H9 (cell line): ENCODE measurements around the gene HAT1. TPM values are rescaled to one million over a fixed set of nuclear protein-coding genes. Genes with fewer than 3 reads are reported as not detected.

Experiments
- DNase-seq: peaks from one replicate; pipeline ENCODE4 v3.0.0-alpha.2; 2017
- H2AFZ ChIP-seq: one replicate; pipeline ENCODE4 v1.6.1; 2013; ENCODE audit warnings: mild to moderate bottlenecking, low read length, control low read depth, moderate library complexity
- H2AK5ac ChIP-seq: 2 replicates; pipeline ENCODE4 v1.6.1; 2013; ENCODE audit warnings: low read length, control low read depth, mixed read lengths; ENCODE audit not compliant: insufficient read length
- H2BK120ac ChIP-seq: one replicate; pipeline ENCODE4 v1.6.1; 2013; ENCODE audit warnings: low read depth, mild to moderate bottlenecking, low read length, control low read depth, inconsistent platforms; ENCODE audit not compliant: poor library complexity, severe bottlenecking
- H2BK12ac ChIP-seq: 2 replicates; pipeline ENCODE4 v1.6.1; 2013; ENCODE audit warnings: low read length, control low read depth, mixed read lengths, low read depth; ENCODE audit not compliant: insufficient read length
- H2BK15ac ChIP-seq: 2 replicates; pipeline ENCODE4 v1.6.1; 2013; ENCODE audit warnings: low read depth, low read length, control low read depth
- H2BK20ac ChIP-seq: one replicate; pipeline ENCODE4 v1.6.1; 2013; ENCODE audit warnings: low read depth, mild to moderate bottlenecking, low read length, control low read depth, inconsistent platforms; ENCODE audit not compliant: poor library complexity, severe bottlenecking
- H2BK5ac ChIP-seq: 2 replicates; pipeline ENCODE4 v1.6.1; 2013; ENCODE audit warnings: low read length, control low read depth, mixed read lengths; ENCODE audit not compliant: insufficient read length
- H3K14ac ChIP-seq: 2 replicates; pipeline ENCODE4 v1.6.1; 2013; ENCODE audit warnings: low read length, control low read depth; ENCODE audit not compliant: insufficient read depth
- H3K18ac ChIP-seq: 2 replicates; pipeline ENCODE4 v1.6.1; 2013; ENCODE audit warnings: low read depth, mild to moderate bottlenecking, mixed read lengths, low read length, control low read depth; ENCODE audit not compliant: insufficient read length
- H3K23ac ChIP-seq: 2 replicates; pipeline ENCODE4 v1.6.1; 2013; ENCODE audit warnings: low read length, control low read depth, mixed read lengths, low read depth; ENCODE audit not compliant: insufficient read length
- H3K23me2 ChIP-seq: 2 replicates; pipeline ENCODE4 v1.6.1; 2013; ENCODE audit warnings: low read depth, mild to moderate bottlenecking, mixed read lengths, low read length, control low read depth; ENCODE audit not compliant: insufficient read length, poor library complexity, severe bottlenecking
- H3K27ac ChIP-seq: 2 replicates; pipeline ENCODE4 v1.5.1; 2013; ENCODE audit warnings: low read length, control low read depth, mixed read lengths, low read depth; ENCODE audit not compliant: insufficient read length
- H3K27me3 ChIP-seq: 2 replicates; pipeline ENCODE4 v1.6.1; 2013; ENCODE audit warnings: low read length, control low read depth, inconsistent platforms; ENCODE audit not compliant: insufficient read depth
- H3K4ac ChIP-seq: 2 replicates; pipeline ENCODE4 v1.6.1; 2013; ENCODE audit warnings: low read depth, mild to moderate bottlenecking, control low read depth, inconsistent platforms, low read length, moderate library complexity
- H3K4me1 ChIP-seq: 2 replicates; pipeline ENCODE4 v1.6.1; 2013; ENCODE audit warnings: low read length, control low read depth, inconsistent platforms; ENCODE audit not compliant: insufficient read depth
- H3K4me2 ChIP-seq: 2 replicates; pipeline ENCODE4 v1.6.1; 2013; ENCODE audit warnings: low read length, control low read depth, mixed read lengths; ENCODE audit not compliant: insufficient read length, insufficient read depth
- H3K56ac ChIP-seq: 2 replicates; pipeline ENCODE4 v1.6.1; 2013; ENCODE audit warnings: low read depth, mild to moderate bottlenecking, mixed read lengths, low read length, control low read depth; ENCODE audit not compliant: insufficient read length
- H3K79me1 ChIP-seq: 2 replicates; pipeline ENCODE4 v1.6.1; 2013; ENCODE audit warnings: low read depth, mild to moderate bottlenecking, moderate library complexity, low read length, control low read depth, inconsistent platforms; ENCODE audit not compliant: insufficient read depth, poor library complexity, severe bottlenecking
- H3K79me2 ChIP-seq: 2 replicates; pipeline ENCODE4 v1.6.1; 2013; ENCODE audit warnings: low read length, control low read depth, inconsistent platforms; ENCODE audit not compliant: insufficient read depth
- H3K9ac ChIP-seq: 2 replicates; pipeline ENCODE4 v1.6.1; 2013; ENCODE audit warnings: low read length, control low read depth, mixed read lengths; ENCODE audit not compliant: insufficient read length; ENCODE audit errors: extremely low read depth
- H3K9me3 ChIP-seq: one replicate; pipeline ENCODE4 v1.6.1; 2013; ENCODE audit warnings: low read depth, low read length, inconsistent platforms; ENCODE audit not compliant: control insufficient read depth
- H3T11ph ChIP-seq: one replicate; pipeline ENCODE4 v1.6.1; 2013; ENCODE audit warnings: mild to moderate bottlenecking, low read length, control low read depth, inconsistent platforms
- H4K20me1 ChIP-seq: one replicate; pipeline ENCODE4 v1.6.1; 2013; ENCODE audit not compliant: control insufficient read depth, insufficient read length, insufficient read depth
- H4K5ac ChIP-seq: 2 replicates; pipeline ENCODE4 v1.6.1; 2013; ENCODE audit warnings: low read depth, mild to moderate bottlenecking, mixed read lengths, low read length, control low read depth; ENCODE audit not compliant: insufficient read length
- H4K8ac ChIP-seq: replicated peaks from 2 replicates; pipeline ENCODE4 v1.6.1; 2013; ENCODE audit warnings: low read length, control low read depth, mixed read lengths, low read depth; ENCODE audit not compliant: insufficient read length
- H4K91ac ChIP-seq: 2 replicates; pipeline ENCODE4 v1.6.1; 2013; ENCODE audit warnings: low read depth, mild to moderate bottlenecking, moderate library complexity, mixed read lengths, low read length, control low read depth; ENCODE audit not compliant: insufficient read length
- H3K27ac Mint-ChIP-seq, 3 experiments: 2 replicates in 2 of 3; 3 replicates in 1 of 3; pipeline ENCODE4 v1.8.0; 2020 to 2021; ENCODE audit warnings: mixed read lengths in 3 of 3, mild to moderate bottlenecking in 1 of 3, moderate library complexity in 1 of 3
- H3K27me3 Mint-ChIP-seq: 2 replicates; pipeline ENCODE4 v1.8.0; 2021; ENCODE audit warnings: low read depth, mild to moderate bottlenecking, moderate library complexity, mixed read lengths
- H3K36me3 Mint-ChIP-seq, 3 experiments: 2 replicates in 2 of 3; 3 replicates in 1 of 3; pipeline ENCODE4 v1.8.0; 2020 to 2021; ENCODE audit warnings: low read depth in 3 of 3, mixed read lengths in 3 of 3; ENCODE audit not compliant: insufficient read depth in 1 of 3
- H3K4me1 Mint-ChIP-seq, 2 experiments: 2 replicates each; pipeline ENCODE4 v1.8.0; 2020; ENCODE audit warnings: mixed read lengths in 2 of 2
- H3K4me3 Mint-ChIP-seq, 2 experiments: 2 replicates in 1 of 2; 3 replicates in 1 of 2; pipeline ENCODE4 v1.8.0; 2020 to 2021; ENCODE audit warnings: mild to moderate bottlenecking in 2 of 2, mixed read lengths in 2 of 2, moderate library complexity in 1 of 2
- H3K9me3 Mint-ChIP-seq, 2 experiments: 2 replicates in 1 of 2; 3 replicates in 1 of 2; pipeline ENCODE4 v1.8.0; 2020; ENCODE audit warnings: mild to moderate bottlenecking in 2 of 2, mixed read lengths in 2 of 2, moderate library complexity in 1 of 2
- CTCF ChIP-seq: fragments of 200-600 bp; sonication (generic); conservative IDR thresholded peaks from 3 replicates; pipeline ENCODE4 v1.8.0; 2021; ENCODE audit warnings: antibody characterized with exemption, mild to moderate bottlenecking
- WGBS: extraction: QIAGEN DNeasy Blood & Tissue Kit; methylation state at CpG from one replicate; pipeline ENCODE4 v1.1.7; 2013; ENCODE audit warnings: missing lambda C conversion rate, low lambda C conversion rate, mixed read lengths; ENCODE audit not compliant: insufficient read length; ENCODE audit errors: extremely low coverage; 5-methylcytosine and 5-hydroxymethylcytosine counted together
- total RNA-seq: library from RNA; stranded (reverse); gene quantifications from 2 replicates; pipeline ENCODE4 v1.2.1, GENCODE V29; 2021

Gene HAT1
- total RNA-seq, 1 experiment from 2014 or later = 73.0 TPM

DNA sequence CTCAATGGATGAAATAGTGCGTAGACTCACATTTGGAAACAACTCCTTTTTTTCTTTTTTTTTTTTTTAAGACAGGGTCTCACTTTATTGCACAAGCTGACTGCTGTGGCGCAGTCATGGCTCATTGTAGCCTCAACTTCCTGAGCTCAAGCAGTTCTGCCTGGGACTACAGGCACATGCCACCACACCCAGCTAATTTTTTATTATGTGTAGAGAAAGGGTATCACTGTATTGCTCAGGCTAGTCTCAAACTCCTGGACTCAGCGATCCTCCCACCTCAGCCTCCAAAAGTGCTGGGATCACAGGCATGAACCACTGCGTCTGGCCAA, 17.4 kb downstream of the HAT1 start:
- Histone ChIP-seq H2AK5ac (no peak overlapping the region), H3K56ac (no peak overlapping the region), H3K27me3 (no peaks in the 10 kb centered on the region), H2BK5ac (no peak overlapping the region), H2BK20ac (no peak overlapping the region), H3K4me1 (no peaks in the 10 kb centered on the region), H3K18ac (no peak overlapping the region), H2BK15ac (no peak overlapping the region), H4K5ac (no peak overlapping the region), H3K14ac (no peak overlapping the region), H4K8ac (no peak overlapping the region), H3K9me3 (no peaks in the 10 kb centered on the region), H3K27ac (no peak overlapping the region), H3T11ph (no peak overlapping the region), H3K79me2 (peaks cover 6% of the 10 kb centered on the region; the same call in 1 of the 2 replicates), H3K9ac (no peak overlapping the region), H3K23ac (no peak overlapping the region), H3K79me1 (peaks cover 3% of the 10 kb centered on the region), H2AFZ (no peak overlapping the region), H4K20me1 (no peaks in the 10 kb centered on the region), H3K23me2 (no peaks in the 10 kb centered on the region), H2BK120ac (no peak overlapping the region), H4K91ac (no peak overlapping the region), H3K4ac (no peak overlapping the region), H3K4me2 (no peak overlapping the region), H2BK12ac (no peak overlapping the region)
- peaks cover 8 to 12% of the 10 kb centered on the region in 2 experiments for H3K9me3 Mint-ChIP-seq
- WGBS = no CpG with 5 or more reads among the region's 4 CpGs
- no peak overlapping the region for H3K27ac Mint-ChIP-seq
- peaks cover 17 to 38% (median 21%) of the 10 kb centered on the region in 3 experiments for H3K36me3 Mint-ChIP-seq
- no peak for DNase-seq
- no peak overlapping the region for H3K4me3 Mint-ChIP-seq
- no peak for TF ChIP-seq CTCF
- no peaks in the 10 kb centered on the region for H3K27me3 Mint-ChIP-seq
- H3K4me1 Mint-ChIP-seq = no peaks in the 10 kb centered on the region
